OCI-LY3 (cell line): Measurements from ENCODE around the gene GNAQ.

Experiments used
- H2AFZ ChIP-seq: fragments of 200-600, 300-600 bp; shearing (Covaris generic); 2 replicates; pipeline ENCODE4 v1.6.0; 2014; ENCODE audit warnings: antibody characterized with exemption, low read depth, low read length
- H3K27ac ChIP-seq: fragments of 200-600, 300-600 bp; sonication (generic); 2 replicates; pipeline ENCODE4 v1.5.1; 2014; ENCODE audit warnings: mild to moderate bottlenecking, low read length, moderate library complexity, mixed read lengths
- H3K27me3 ChIP-seq: fragments of 200-600, 300-600 bp; sonication (generic); 2 replicates; pipeline ENCODE4 v1.6.1; 2014; ENCODE audit warnings: low read depth, low read length, mixed read lengths
- H3K36me3 ChIP-seq: fragments of 200-600, 300-600 bp; sonication (generic); replicated peaks from 2 replicates; pipeline ENCODE3; 2014; ENCODE audit warnings: low read depth, low read length, mixed read lengths
- H3K4me1 ChIP-seq: fragments of 300-600, 200-600 bp; sonication (generic); 2 replicates; pipeline ENCODE4 v1.6.1; 2014; ENCODE audit warnings: low read length, mixed read lengths
- H3K4me2 ChIP-seq: fragments of 200-600, 300-600 bp; sonication (generic); 2 replicates; pipeline ENCODE4 v1.6.1; 2014; ENCODE audit warnings: low read length, mixed read lengths
- H3K4me3 ChIP-seq: fragments of 300-600, 200-600 bp; sonication (generic); 2 replicates; pipeline ENCODE4 v1.5.1; 2014; ENCODE audit warnings: antibody characterized with exemption, mild to moderate bottlenecking, low read length, moderate library complexity
- H3K79me2 ChIP-seq: fragments of 300-600, 200-600 bp; shearing (Covaris generic); 2 replicates; pipeline ENCODE4 v1.6.1; 2014; ENCODE audit warnings: mild to moderate bottlenecking, low read length, mixed read lengths
- H3K9ac ChIP-seq: fragments of 300-600, 200-600 bp; shearing (Covaris generic); 2 replicates; pipeline ENCODE4 v1.6.0; 2014; ENCODE audit warnings: mild to moderate bottlenecking, low read length, moderate library complexity
- H3K9me3 ChIP-seq: fragments of 200-600, 300-600 bp; shearing (Covaris generic); 2 replicates; pipeline ENCODE4 v1.6.1; 2014; ENCODE audit warnings: low read length, mixed read lengths; ENCODE audit not compliant: insufficient read depth
- H4K20me1 ChIP-seq: fragments of 200-600, 300-600 bp; sonication (generic); 2 replicates; pipeline ENCODE4 v1.6.1; 2016; ENCODE audit warnings: low read length, mixed read lengths; ENCODE audit not compliant: insufficient read depth
- CTCF ChIP-seq: fragments of 200-600, 300-600 bp; sonication (generic); IDR thresholded peaks from 2 replicates; pipeline ENCODE4 v1.5.1; 2014; ENCODE audit warnings: antibody characterized with exemption, low read length, low read depth
- EZH2phosphoT487 ChIP-seq: fragments of 200-600 bp; shearing (Covaris generic); IDR thresholded peaks from 2 replicates; pipeline ENCODE4 v1.6.1; 2018; ENCODE audit warnings: antibody characterized with exemption, mixed run types, low read depth

The GNAQ gene

GRCh38 chr9:77817590-77818311, 213.9 kb downstream of the GNAQ start:
- no peak overlapping the region for H3K4me2 ChIP-seq
- 0 out of 2 replicates have a peak, but pooled peaks cover 2% of the 10 kb centered on the region for H3K4me1 ChIP-seq
- H3K9me3 ChIP-seq, result no peaks in the 10 kb centered on the region
- H4K20me1 ChIP-seq, result no peaks in the 10 kb centered on the region
- TF ChIP-seq EZH2phosphoT487 (no peak), CTCF (no peak)
- H3K27me3 ChIP-seq, result no peaks in the 10 kb centered on the region
- H3K36me3 ChIP-seq, result no peaks in the 10 kb centered on the region
- no peak overlapping the region for H2AFZ ChIP-seq
- no peak overlapping the region for H3K4me3 ChIP-seq
- H3K79me2 ChIP-seq, result no peaks in the 10 kb centered on the region
- H3K27ac ChIP-seq, result no peak overlapping the region
- no peak overlapping the region for H3K9ac ChIP-seq

- Histone ChIP-seq H3K79me2 (no peaks in the 10 kb centered on the region), H3K9ac (no peak overlapping the region), H3K36me3 (no peaks in the 10 kb centered on the region), H3K4me3 (no peak overlapping the region), H4K20me1 (no peaks in the 10 kb centered on the region), H2AFZ (no peak overlapping the region), H3K27me3 (no peaks in the 10 kb centered on the region), H3K27ac (no peak overlapping the region), H3K4me1 (0 out of 2 replicates have a peak, but pooled peaks cover 2% of the 10 kb centered on the region), H3K9me3 (no peaks in the 10 kb centered on the region), H3K4me2 (no peak overlapping the region)
- TF ChIP-seq EZH2phosphoT487, result no peak
- TF ChIP-seq CTCF, result no peak
Observed at GRCh38 chr9:77816641-77817341, 214.8 kb downstream of the GNAQ start.

- Histone ChIP-seq H4K20me1 (no peaks in the 10 kb centered on the region), H2AFZ (no peak overlapping the region), H3K4me3 (no peak overlapping the region), H3K9me3 (no peaks in the 10 kb centered on the region), H3K4me2 (no peak overlapping the region), H3K27ac (no peak overlapping the region), H3K27me3 (no peaks in the 10 kb centered on the region), H3K79me2 (no peaks in the 10 kb centered on the region), H3K4me1 (0 out of 2 replicates have a peak, but pooled peaks cover 2% of the 10 kb centered on the region), H3K9ac (no peak overlapping the region), H3K36me3 (no peaks in the 10 kb centered on the region)
- TF ChIP-seq EZH2phosphoT487, result no peak
- no peak for TF ChIP-seq CTCF
Observed at GRCh38 chr9:77815260-77815659, 216.4 kb downstream of the GNAQ start.

- Histone ChIP-seq H3K9me3 (no peaks in the 10 kb centered on the region), H3K36me3 (no peaks in the 10 kb centered on the region), H3K79me2 (no peaks in the 10 kb centered on the region), H3K4me2 (no peak overlapping the region), H3K9ac (no peak overlapping the region), H2AFZ (no peak overlapping the region), H3K4me3 (no peak overlapping the region), H4K20me1 (no peaks in the 10 kb centered on the region), H3K27me3 (no peaks in the 10 kb centered on the region), H3K4me1 (no peaks in the 10 kb centered on the region), H3K27ac (no peak overlapping the region)
- no peak for TF ChIP-seq CTCF
- TF ChIP-seq EZH2phosphoT487, result no peak
Observed at GRCh38 chr9:77811832-77812231, 219.8 kb downstream of the GNAQ start.
